ENCODE results near the gene PCSK9. TPM values are rescaled to one million over a fixed set of nuclear protein-coding genes. Genes with fewer than 3 reads are reported as not detected.

PCSK9 gene
- total and polyA plus RNA-seq, 2 of the 13 experiments (the other 11 are each of a cell fraction or from before 2014, with no cell fraction given) = 33.3 to 80.5 TPM

- no peak for TF ChIP-seq BRF2 (CRISPR knock-in tag; IDR thresholded peaks at IDR 0.05)
- no peak for TF ChIP-seq CSRNP2 (CRISPR knock-in tag; conservative IDR thresholded peaks at IDR 0.05; ENCODE audit: low read depth)
- TF ChIP-seq ZNF451 (CRISPR knock-in tag; IDR thresholded peaks at IDR 0.05) = no peak
- TF ChIP-seq ZNF24 (IDR thresholded peaks at IDR 0.05) = no peak
Observed at GRCh38 chr1:55045430-55045829, 6.1 kb downstream of the PCSK9 start (continued).

GRCh38 chr1:55046871-55047270, 7.5 kb downstream of the PCSK9 start:
- Histone ChIP-seq H3K27me3 (ENCODE audit: control insufficient read depth in 1 of 2, insufficient read depth in 2 of 2, low read length in 2 of 2) (no peaks in the 10 kb centered on the region), H3K36me3 (replicated peaks in 1 of 2; ENCODE audit: control insufficient read depth in 1 of 2, insufficient read depth in 2 of 2, low read length in 2 of 2) (peaks cover 17 to 58% of the 10 kb centered on the region in 2 experiments), H3K9me3 (ENCODE audit: low read length) (no peaks in the 10 kb centered on the region), H3K9ac (ENCODE audit: insufficient read depth, low read depth, low read length) (no peak overlapping the region), H3K4me3 (replicated peaks in 1 of 3; ENCODE audit: insufficient read depth in 1 of 3, low read depth in 2 of 3, low read length in 3 of 3) (no peak overlapping the region), H3K79me2 (ENCODE audit: insufficient read depth, low read length) (peaks cover 56% of the 10 kb centered on the region), H3K27ac (ENCODE audit: extremely low read length, insufficient read depth, low read length) (no peak overlapping the region), H3K4me2 (ENCODE audit: low read depth, low read length) (no peak overlapping the region), H2AFZ (ENCODE audit: low read length) (no peak overlapping the region), H4K20me1 (ENCODE audit: insufficient read depth, low read length) (peaks cover 52% of the 10 kb centered on the region), H3K4me1 (ENCODE audit: insufficient read depth, low read length) (peaks cover 42% of the 10 kb centered on the region)
- DNase-seq (ENCODE audit: low spot score) = no peak
- CTCF ChIA-PET (ENCODE audit: low intra/inter-chr PET ratio, low total read pairs) = no interaction called here
- WGBS (ENCODE audit: low lambda C conversion rate) = 95% methylated on average over 4 of the region's 4 CpGs
- no peak for FAIRE-seq
- no TSS peak for BruUV-seq (replicated peaks)
- no peak for ATAC-seq
- no peak for TF ChIP-seq ZFP36 (IDR thresholded peaks at IDR 0.05; ENCODE audit: borderline replicate concordance, low read depth, low read length, partially characterized antibody)
- no peak for TF ChIP-seq GPN1 (CRISPR knock-in tag; IDR thresholded peaks at IDR 0.05; ENCODE audit: borderline replicate concordance)
- TF ChIP-seq ZNF589 (CRISPR knock-in tag; conservative IDR thresholded peaks at IDR 0.05) = no peak
- TF ChIP-seq ZNF83 (CRISPR knock-in tag; IDR thresholded peaks at IDR 0.05; ENCODE audit: borderline replicate concordance) = no peak
- no peak for TF ChIP-seq SATB2 (CRISPR knock-in tag; IDR thresholded peaks at IDR 0.05)
- TF ChIP-seq RBAK (CRISPR knock-in tag; IDR thresholded peaks at IDR 0.05) = no peak
- intact Hi-C loops (cut with micrococcal nuclease; ENCODE audit: unreplicated experiment) = no loop called here
- POLR2A ChIA-PET = no interaction called here
- in situ Hi-C loops (cut with HindIII; ENCODE audit: extremely low pct_ligation_motif_present, low pct_unique_long_range_greater_than_20kb) = no loop called here
